Measurements from ENCODE around the gene DDX41.

GRCh38 chr5:177496727-177497291, 20.0 kb downstream of the DDX41 start:
- no peak for TF ChIP-seq CTCF (conservative IDR thresholded peaks at IDR 0.05; ENCODE audit: low read length)
- no peak for TF ChIP-seq EZH2phosphoT487 (IDR thresholded peaks at IDR 0.05; ENCODE audit: borderline replicate concordance, low read depth, low read length)
